Sigmoid colon (tissue), 7 donors: ENCODE data around the gene NDUFA12. TPM values are rescaled to one million over a fixed set of nuclear protein-coding genes. Genes with fewer than 3 reads are reported as not detected.

Source experiments
- DNase-seq: peaks from one replicate; pipeline ENCODE4 v3.0.0-alpha.2; 2019
- H3K27ac ChIP-seq, 4 donors: fragments of 200-600 bp; sonication (generic); one replicate each; pipeline ENCODE4 v1.5.1; 2016 to 2019; ENCODE audit warnings: mild to moderate bottlenecking in 1 of 4
- H3K27me3 ChIP-seq, 3 donors: fragments of 200-600 bp; sonication (generic); one replicate each; pipeline ENCODE4 v1.5.1; 2019; ENCODE audit warnings: mild to moderate bottlenecking in 1 of 3
- H3K36me3 ChIP-seq, 4 donors: fragments of 200-600 bp; sonication (generic); one replicate each; pipeline ENCODE4 v1.5.1; 2016 to 2019
- H3K4me1 ChIP-seq, 4 donors: fragments of 200-600 bp; sonication (generic); one replicate each; pipeline ENCODE4 v1.5.1; 2017 to 2019
- H3K4me3 ChIP-seq, 4 donors: fragments of 200-600 bp; sonication (generic); one replicate each; pipeline ENCODE4 v1.5.1; 2017 to 2019; ENCODE audit warnings: mild to moderate bottlenecking in 2 of 4, moderate library complexity in 1 of 4
- H3K9me3 ChIP-seq, 4 donors: fragments of 200-600 bp in 3 of 4; sonication (generic) in 3 of 4; one replicate each; pipeline versions ENCODE4 v1.5.1 to v1.6.1; 2013 to 2019
- EP300 ChIP-seq, 4 donors: sonication (generic); formaldehyde crosslinking; IDR thresholded peaks; one replicate each; pipeline ENCODE4 v1.6.1; 2017; ENCODE audit warnings: antibody characterized with exemption in 4 of 4
- POLR2A ChIP-seq, 2 donors: fragments of 450-650 bp; IDR thresholded peaks; one replicate each; pipeline ENCODE4 v1.6.1; 2016; ENCODE audit warnings: antibody characterized with exemption in 2 of 2, mild to moderate bottlenecking in 2 of 2, moderate library complexity in 2 of 2
- POLR2AphosphoS5 ChIP-seq, 4 donors: sonication (generic); formaldehyde crosslinking; IDR thresholded peaks; one replicate each; pipeline ENCODE4 v1.6.1; 2017; ENCODE audit warnings: antibody characterized with exemption in 4 of 4
- WGBS, 2 donors: extraction: QIAGEN DNeasy Blood & Tissue Kit; methylation state at CpG; one replicate each; pipeline ENCODE4 v1.1.7; 2013; 5-methylcytosine and 5-hydroxymethylcytosine counted together
- intact Hi-C: fragments of 100-400 bp; cut with DNase I; formaldehyde crosslinking; loops from one replicate; pipeline ENCODE4 v1.15.1; 2023
- polyA plus RNA-seq, 3 donors: library from polyadenylated mRNA; stranded (reverse); fragments of 200-250 nt; gene quantifications; one replicate each; pipeline ENCODE4 v1.2.3, GENCODE V29; 2013
- total RNA-seq, 4 donors: library from RNA; depleted of rRNA; stranded (reverse); fragments of >200 nt; gene quantifications; one replicate each; pipeline ENCODE4 v1.1.0, GENCODE V29; 2016
- TF ChIP-seq, protein P1 (sequence below), 4 experiments: fragments of 450-650 bp in 3 of 4; fragments of 200-600 bp in 1 of 4; IDR thresholded peaks; one replicate each; pipeline ENCODE4 v1.5.1; 2016 to 2019; ENCODE audit warnings: antibody characterized with exemption in 4 of 4, mild to moderate bottlenecking in 3 of 4, moderate library complexity in 2 of 4
- donor health status: healthy with polysubstance abuse.
- donor health status: Bipolar disorder and iron deficiency.
- donor health status: healthy.

NDUFA12 gene
- total and polyA plus RNA-seq, 7 donors, result 95.4 to 256 (median 155) TPM

DNA sequence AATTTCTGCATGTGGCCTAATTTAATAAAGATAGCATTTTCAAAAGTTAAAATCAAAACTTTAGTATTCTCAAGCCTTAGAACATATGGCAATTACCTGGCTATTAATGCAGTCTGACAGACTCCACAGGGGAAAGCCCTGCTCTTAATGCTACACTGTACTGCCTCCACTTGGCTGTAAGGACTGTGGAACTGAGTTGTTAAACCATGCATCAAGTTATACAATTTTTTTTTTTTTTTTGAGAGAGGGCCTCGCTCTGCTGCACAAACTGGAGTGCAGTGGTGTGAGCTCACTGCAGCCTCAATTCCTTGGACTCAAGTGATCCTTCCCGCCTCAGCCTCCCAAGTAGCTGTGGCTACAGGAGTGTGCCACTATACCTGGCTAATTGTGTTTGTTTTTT is 19.0 kb upstream of the NDUFA12 start:
- no peaks in the 10 kb centered on the region for H3K9me3 ChIP-seq
- H3K27me3 ChIP-seq, result no peaks in the 10 kb centered on the region
- no peak for DNase-seq
- H3K4me3 ChIP-seq, result no peak overlapping the region
- peaks cover 0 to 52% (median 8%) of the 10 kb centered on the region in 4 donors for H3K36me3 ChIP-seq
- intact Hi-C loops, result no loop called here
- no peak overlapping the region for H3K27ac ChIP-seq
- WGBS, 2 donors, result 94 to 95% methylated on average over 2 of the region's 2 CpGs
- TF ChIP-seq EP300 (IDR thresholded peaks at IDR 0.05) (no peak), POLR2AphosphoS5 (IDR thresholded peaks at IDR 0.05) (no peak), POLR2A (IDR thresholded peaks at IDR 0.05) (no peak)
- TF ChIP-seq, protein P1, sequence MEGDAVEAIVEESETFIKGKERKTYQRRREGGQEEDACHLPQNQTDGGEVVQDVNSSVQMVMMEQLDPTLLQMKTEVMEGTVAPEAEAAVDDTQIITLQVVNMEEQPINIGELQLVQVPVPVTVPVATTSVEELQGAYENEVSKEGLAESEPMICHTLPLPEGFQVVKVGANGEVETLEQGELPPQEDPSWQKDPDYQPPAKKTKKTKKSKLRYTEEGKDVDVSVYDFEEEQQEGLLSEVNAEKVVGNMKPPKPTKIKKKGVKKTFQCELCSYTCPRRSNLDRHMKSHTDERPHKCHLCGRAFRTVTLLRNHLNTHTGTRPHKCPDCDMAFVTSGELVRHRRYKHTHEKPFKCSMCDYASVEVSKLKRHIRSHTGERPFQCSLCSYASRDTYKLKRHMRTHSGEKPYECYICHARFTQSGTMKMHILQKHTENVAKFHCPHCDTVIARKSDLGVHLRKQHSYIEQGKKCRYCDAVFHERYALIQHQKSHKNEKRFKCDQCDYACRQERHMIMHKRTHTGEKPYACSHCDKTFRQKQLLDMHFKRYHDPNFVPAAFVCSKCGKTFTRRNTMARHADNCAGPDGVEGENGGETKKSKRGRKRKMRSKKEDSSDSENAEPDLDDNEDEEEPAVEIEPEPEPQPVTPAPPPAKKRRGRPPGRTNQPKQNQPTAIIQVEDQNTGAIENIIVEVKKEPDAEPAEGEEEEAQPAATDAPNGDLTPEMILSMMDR (IDR thresholded peaks at IDR 0.05), result no peak
- H3K4me1 ChIP-seq, result no peaks in the 10 kb centered on the region

DNA sequence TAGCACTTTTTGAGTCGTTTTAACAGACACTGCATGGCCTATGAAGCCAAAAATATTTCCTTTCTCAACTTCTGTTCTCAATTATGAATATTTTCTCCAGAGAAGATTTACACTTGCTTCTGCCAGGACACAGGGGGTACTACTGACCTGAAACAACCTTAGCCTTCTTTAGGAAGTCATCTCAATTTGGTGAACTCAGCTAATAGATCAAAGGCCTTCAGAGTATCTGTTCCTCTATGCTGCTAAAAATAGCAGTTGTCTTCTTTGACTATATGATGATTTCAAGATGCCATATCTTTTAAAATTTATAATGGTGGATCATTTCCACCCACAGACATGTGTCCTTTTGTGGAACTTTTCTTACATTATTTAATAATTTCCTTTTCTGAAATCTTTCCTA is 14.0 kb upstream of the NDUFA12 start:
- DNase-seq, result no peak
- TF ChIP-seq EP300 (IDR thresholded peaks at IDR 0.05) (no peak), POLR2A (IDR thresholded peaks at IDR 0.05) (no peak), POLR2AphosphoS5 (IDR thresholded peaks at IDR 0.05) (no peak)
- TF ChIP-seq, protein P1 (IDR thresholded peaks at IDR 0.05), result no peak
- 66 to 78% methylated on average over 1 of the region's 1 CpG for WGBS, 2 donors
- Histone ChIP-seq H3K27me3 (no peaks in the 10 kb centered on the region), H3K36me3 (peaks cover 0 to 14% (median under 1%) of the 10 kb centered on the region in 4 donors), H3K27ac (no peak overlapping the region), H3K4me3 (no peak overlapping the region), H3K4me1 (no peaks in the 10 kb centered on the region), H3K9me3 (no peaks in the 10 kb centered on the region)
- intact Hi-C loops, result no loop called here

DNA sequence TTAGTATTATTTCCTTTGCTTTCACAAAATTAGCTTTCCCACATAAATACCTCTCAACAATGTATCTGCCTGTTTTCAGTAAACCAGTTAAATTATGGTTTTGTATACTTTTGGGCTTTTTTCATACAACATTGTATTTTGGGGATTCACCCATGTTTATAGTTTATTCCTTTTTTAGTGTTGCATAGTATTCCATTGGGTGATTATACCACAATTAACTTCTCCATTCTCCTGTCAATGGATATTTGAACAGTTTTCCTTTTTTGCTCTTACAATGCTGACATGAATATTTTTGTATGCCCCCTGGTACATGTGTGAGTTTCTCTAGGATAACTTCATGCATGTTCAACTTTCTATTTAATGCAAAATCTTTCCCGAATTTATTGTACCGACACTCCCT is 12.6 kb upstream of the NDUFA12 start:
- intact Hi-C loops, result no loop called here
- DNase-seq, result no peak
- Histone ChIP-seq H3K27me3 (no peaks in the 10 kb centered on the region), H3K27ac (no peak overlapping the region), H3K36me3 (peaks cover 0 to 2% (median 0%) of the 10 kb centered on the region in 4 donors), H3K9me3 (no peaks in the 10 kb centered on the region), H3K4me3 (no peak overlapping the region), H3K4me1 (no peaks in the 10 kb centered on the region)
- 97 to 98% methylated on average over 2 of the region's 2 CpGs for WGBS, 2 donors
- TF ChIP-seq, protein P1 (IDR thresholded peaks at IDR 0.05), result no peak
- no peak for TF ChIP-seq EP300 (IDR thresholded peaks at IDR 0.05)
- no peak for TF ChIP-seq POLR2A (IDR thresholded peaks at IDR 0.05)
- no peak for TF ChIP-seq POLR2AphosphoS5 (IDR thresholded peaks at IDR 0.05)

DNA sequence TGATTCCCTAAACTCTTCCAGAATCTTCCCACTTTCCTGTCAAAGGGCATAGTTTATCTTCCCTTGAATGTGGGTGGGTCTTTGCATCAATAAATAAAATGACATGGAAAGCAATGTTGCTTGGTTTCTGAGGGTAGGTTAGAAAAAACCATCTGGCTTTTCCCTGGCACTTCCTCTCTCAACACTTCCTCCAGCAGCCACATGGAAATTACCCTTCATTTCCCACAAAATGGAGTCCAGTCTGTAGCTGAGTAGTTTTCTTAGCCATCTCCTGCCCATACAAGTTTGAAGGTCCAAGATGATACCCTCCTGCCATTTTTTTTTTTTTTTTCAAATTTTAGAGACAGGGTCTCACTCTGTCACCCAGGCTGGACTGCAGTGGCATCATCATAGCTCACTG is 11.1 kb upstream of the NDUFA12 start:
- Histone ChIP-seq H3K4me1 (no peaks in the 10 kb centered on the region), H3K36me3 (no peaks in the 10 kb centered on the region), H3K4me3 (no peak overlapping the region), H3K27me3 (no peaks in the 10 kb centered on the region), H3K9me3 (no peaks in the 10 kb centered on the region), H3K27ac (no peak overlapping the region)
- no peak for TF ChIP-seq POLR2A (IDR thresholded peaks at IDR 0.05)
- TF ChIP-seq, protein P1 (IDR thresholded peaks at IDR 0.05), result no peak
- TF ChIP-seq POLR2AphosphoS5 (IDR thresholded peaks at IDR 0.05), result no peak
- no peak for TF ChIP-seq EP300 (IDR thresholded peaks at IDR 0.05)
- intact Hi-C loops, result no loop called here
- no peak for DNase-seq

DNA sequence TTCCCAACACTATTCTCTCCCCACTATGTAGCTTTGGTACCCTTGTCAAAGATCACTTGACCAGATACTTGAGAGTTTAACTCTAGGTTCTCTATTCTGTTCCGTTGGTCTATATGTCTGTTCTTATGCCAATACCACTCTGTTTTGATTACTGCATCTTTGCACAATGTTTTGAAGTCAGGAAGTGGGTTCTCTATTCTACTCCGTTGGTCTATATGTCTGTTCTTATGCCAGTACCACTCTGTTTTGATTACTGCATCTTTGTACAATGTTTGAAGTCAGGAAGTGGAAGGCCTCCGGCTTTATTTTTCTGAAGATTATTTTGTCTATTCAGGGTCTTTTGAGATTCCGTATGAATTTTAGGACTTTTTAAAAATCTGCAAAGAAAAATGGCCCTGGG is 2.7 kb upstream of the NDUFA12 start:
- peaks cover 0 to 2% (median 0%) of the 10 kb centered on the region in 4 donors for H3K36me3 ChIP-seq
- intact Hi-C loops, result loop anchor here (10.0 kb wide), 1 partner anchor 361 kb away; no protein-coding TSS in a partner anchor
- WGBS, 2 donors, result 84 to 90% methylated on average over 4 of the region's 4 CpGs
- H3K4me3 ChIP-seq, result no peak overlapping the region
- H3K27me3 ChIP-seq, result no peaks in the 10 kb centered on the region
- peaks cover 0 to 8% (median 2%) of the 10 kb centered on the region in 4 donors for H3K9me3 ChIP-seq
- no peak overlapping the region for H3K27ac ChIP-seq
- no peak for DNase-seq
- TF ChIP-seq POLR2A (IDR thresholded peaks at IDR 0.05) (no peak), EP300 (IDR thresholded peaks at IDR 0.05) (no peak), POLR2AphosphoS5 (IDR thresholded peaks at IDR 0.05) (no peak)
- TF ChIP-seq, protein P1 (IDR thresholded peaks at IDR 0.05), result no peak
- H3K4me1 ChIP-seq, result peaks cover 0 to 16% (median 8%) of the 10 kb centered on the region in 4 donors
